Endothelial cell of umbilical vein (primary cell): ENCODE measurements around the gene TRAF3.

Source experiments
- EZH2 ChIP-seq: IDR thresholded peaks from 2 replicates; pipeline ENCODE4 v1.6.1; 2012; ENCODE audit warnings: borderline replicate concordance, low read depth, mild to moderate bottlenecking, moderate library complexity, low read length, inconsistent platforms; ENCODE audit not compliant: severe bottlenecking
- POLR2A ChIP-seq: IDR thresholded peaks from 2 replicates; pipeline ENCODE4 v1.6.1; 2012; ENCODE audit warnings: low read depth, mild to moderate bottlenecking, control low read depth, low read length
- POLR2AphosphoS5 ChIP-seq: IDR thresholded peaks from 2 replicates; pipeline ENCODE4 v1.6.1; 2012; ENCODE audit warnings: low read depth, mild to moderate bottlenecking, control low read depth, low read length, moderate library complexity; ENCODE audit not compliant: insufficient read depth
- TF ChIP-seq, protein P1 (sequence below), 2 donors: IDR thresholded peaks; 1 replicate in 1 of 2; 2 replicates in 1 of 2; pipeline ENCODE4 v1.5.1; 2011; ENCODE audit warnings: low read length in 2 of 2, mild to moderate bottlenecking in 2 of 2, moderate library complexity in 2 of 2, control low read depth in 1 of 2, inconsistent platforms in 1 of 2, low read depth in 1 of 2; ENCODE audit not compliant: insufficient read depth in 1 of 2; ENCODE audit errors: extremely low read depth in 1 of 2
- TF ChIP-seq, protein P2 (sequence below): IDR thresholded peaks from 2 replicates; pipeline ENCODE4 v1.6.1; 2011; ENCODE audit not compliant: insufficient read depth, insufficient read length

DNA sequence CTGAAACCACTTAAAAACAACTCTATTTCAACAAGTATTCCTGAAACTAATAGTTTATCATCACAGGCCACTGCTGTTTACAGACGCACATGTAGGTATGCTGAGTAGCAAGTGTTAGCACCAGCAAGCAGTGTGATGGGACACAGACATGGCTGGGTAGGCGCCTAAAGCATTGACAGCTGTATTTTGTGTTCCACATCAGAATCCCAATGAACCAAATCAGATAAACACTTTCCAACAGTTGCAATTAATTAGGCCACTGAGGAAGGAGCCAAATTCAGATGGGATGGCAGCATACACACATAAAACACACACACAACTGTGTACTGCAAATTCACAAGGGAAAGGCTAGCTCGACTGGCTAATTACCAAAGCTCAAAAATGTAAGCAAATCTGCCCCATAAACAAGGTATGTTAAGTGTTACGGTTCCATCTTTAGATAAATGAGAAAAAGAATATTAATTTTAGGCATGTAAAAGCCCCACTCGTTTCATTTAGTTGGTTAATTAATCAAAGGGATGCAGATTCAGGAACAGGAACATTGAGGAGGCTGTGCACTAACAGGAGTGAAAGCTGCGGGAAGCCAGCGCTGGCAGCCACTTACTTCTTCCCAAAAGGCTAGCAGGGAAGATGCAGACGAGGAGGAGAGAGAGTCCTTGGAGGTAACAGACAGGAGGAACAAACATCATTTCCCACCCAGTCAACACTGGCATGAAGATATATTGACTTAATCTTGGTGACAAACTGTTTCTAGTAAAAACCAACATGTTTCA is 178.6 kb downstream of the TRAF3 start:
- TF ChIP-seq, protein P1, sequence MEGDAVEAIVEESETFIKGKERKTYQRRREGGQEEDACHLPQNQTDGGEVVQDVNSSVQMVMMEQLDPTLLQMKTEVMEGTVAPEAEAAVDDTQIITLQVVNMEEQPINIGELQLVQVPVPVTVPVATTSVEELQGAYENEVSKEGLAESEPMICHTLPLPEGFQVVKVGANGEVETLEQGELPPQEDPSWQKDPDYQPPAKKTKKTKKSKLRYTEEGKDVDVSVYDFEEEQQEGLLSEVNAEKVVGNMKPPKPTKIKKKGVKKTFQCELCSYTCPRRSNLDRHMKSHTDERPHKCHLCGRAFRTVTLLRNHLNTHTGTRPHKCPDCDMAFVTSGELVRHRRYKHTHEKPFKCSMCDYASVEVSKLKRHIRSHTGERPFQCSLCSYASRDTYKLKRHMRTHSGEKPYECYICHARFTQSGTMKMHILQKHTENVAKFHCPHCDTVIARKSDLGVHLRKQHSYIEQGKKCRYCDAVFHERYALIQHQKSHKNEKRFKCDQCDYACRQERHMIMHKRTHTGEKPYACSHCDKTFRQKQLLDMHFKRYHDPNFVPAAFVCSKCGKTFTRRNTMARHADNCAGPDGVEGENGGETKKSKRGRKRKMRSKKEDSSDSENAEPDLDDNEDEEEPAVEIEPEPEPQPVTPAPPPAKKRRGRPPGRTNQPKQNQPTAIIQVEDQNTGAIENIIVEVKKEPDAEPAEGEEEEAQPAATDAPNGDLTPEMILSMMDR (IDR thresholded peaks at IDR 0.05; ENCODE audit: extremely low read depth in 1 of 2, insufficient read depth in 1 of 2, low read depth in 1 of 2, low read length in 2 of 2), result no peak
- TF ChIP-seq EZH2, result no peak
- TF ChIP-seq, protein P2, sequence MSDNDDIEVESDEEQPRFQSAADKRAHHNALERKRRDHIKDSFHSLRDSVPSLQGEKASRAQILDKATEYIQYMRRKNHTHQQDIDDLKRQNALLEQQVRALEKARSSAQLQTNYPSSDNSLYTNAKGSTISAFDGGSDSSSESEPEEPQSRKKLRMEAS, result no peak
- no peak for TF ChIP-seq POLR2AphosphoS5
- TF ChIP-seq POLR2A, result no peak
